DND-41 (cell line): ENCODE data around the gene FBLN7.

Source experiments
- EZH2 ChIP-seq: IDR thresholded peaks from 3 replicates; pipeline ENCODE4 v1.6.1; 2012; ENCODE audit warnings: borderline replicate concordance, low read depth, mild to moderate bottlenecking, moderate library complexity, low read length, inconsistent platforms; ENCODE audit not compliant: severe bottlenecking
- TF ChIP-seq, protein P1 (sequence below): IDR thresholded peaks from 2 replicates; pipeline ENCODE4 v1.5.1; 2012; ENCODE audit warnings: borderline replicate concordance, low read length, moderate library complexity, mild to moderate bottlenecking; ENCODE audit not compliant: poor library complexity, severe bottlenecking; ENCODE audit errors: extremely low read depth

DNA sequence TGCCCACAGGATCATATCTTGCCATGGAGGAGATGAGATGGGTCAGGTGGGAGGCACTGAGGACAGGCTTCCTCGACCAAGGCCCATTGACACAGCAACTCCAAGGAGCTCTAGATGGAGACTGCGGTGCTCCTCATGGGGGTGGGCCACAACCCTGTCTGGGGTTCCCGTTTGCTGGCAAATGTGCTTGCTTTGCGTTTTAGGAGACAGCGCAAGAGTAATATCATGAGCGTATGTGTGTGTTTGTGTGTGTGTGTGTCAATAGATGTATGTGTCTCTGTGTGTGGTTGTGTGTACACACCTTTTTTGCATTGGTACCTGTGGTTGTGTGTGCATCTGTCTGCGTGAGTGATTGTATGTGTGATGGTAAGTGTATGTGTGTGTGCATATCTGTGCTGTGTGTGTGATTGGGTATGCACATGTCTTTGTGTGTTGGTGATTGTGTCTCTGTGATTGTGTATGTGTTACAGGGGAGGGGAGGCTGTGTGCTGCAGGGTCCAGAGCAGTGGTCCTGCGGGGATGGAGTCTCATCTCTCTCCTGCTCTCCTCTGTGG is 4.4 kb downstream of the FBLN7 start:
- no peak for TF ChIP-seq EZH2
- TF ChIP-seq, protein P1, sequence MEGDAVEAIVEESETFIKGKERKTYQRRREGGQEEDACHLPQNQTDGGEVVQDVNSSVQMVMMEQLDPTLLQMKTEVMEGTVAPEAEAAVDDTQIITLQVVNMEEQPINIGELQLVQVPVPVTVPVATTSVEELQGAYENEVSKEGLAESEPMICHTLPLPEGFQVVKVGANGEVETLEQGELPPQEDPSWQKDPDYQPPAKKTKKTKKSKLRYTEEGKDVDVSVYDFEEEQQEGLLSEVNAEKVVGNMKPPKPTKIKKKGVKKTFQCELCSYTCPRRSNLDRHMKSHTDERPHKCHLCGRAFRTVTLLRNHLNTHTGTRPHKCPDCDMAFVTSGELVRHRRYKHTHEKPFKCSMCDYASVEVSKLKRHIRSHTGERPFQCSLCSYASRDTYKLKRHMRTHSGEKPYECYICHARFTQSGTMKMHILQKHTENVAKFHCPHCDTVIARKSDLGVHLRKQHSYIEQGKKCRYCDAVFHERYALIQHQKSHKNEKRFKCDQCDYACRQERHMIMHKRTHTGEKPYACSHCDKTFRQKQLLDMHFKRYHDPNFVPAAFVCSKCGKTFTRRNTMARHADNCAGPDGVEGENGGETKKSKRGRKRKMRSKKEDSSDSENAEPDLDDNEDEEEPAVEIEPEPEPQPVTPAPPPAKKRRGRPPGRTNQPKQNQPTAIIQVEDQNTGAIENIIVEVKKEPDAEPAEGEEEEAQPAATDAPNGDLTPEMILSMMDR, result no peak
